HG03442 (cell line): ENCODE measurements around the gene RESP18.

Source experiments
- ATAC-seq: cut with Tn5 transposase; IDR thresholded peaks from one replicate; pipeline ENCODE4 v1.9.1; 2021; ENCODE audit warnings: mild to moderate bottlenecking, moderate library complexity; ENCODE audit not compliant: unreplicated experiment

The RESP18 gene

GRCh38 chr2:219278655-219279150, 53.8 kb downstream of the RESP18 start:
- ATAC-seq = no peak

GRCh38 chr2:219277703-219278654, 54.6 kb downstream of the RESP18 start:
- peak; percentile 24 for ATAC-seq
